Panc1 (cell line): ENCODE results near the gene EPB41L4B. TPM values are rescaled to one million over a fixed set of nuclear protein-coding genes. Genes with fewer than 3 reads are reported as not detected.

Source experiments
- ATAC-seq: fragments of 200-7000 bp; cut with Tn5 transposase; 2 replicates; pipeline ENCODE4 v1.9.1; 2020; ENCODE audit warnings: mild to moderate bottlenecking, moderate library complexity
- BruUV-seq: library from RNA; stranded (reverse); fragments of 400-500 nt; replicated peaks from 2 replicates; lab custom pipeline; 2021; lab: Mats Ljungman, UMichigan
- CTCF ChIA-PET: fragments of 300-600 bp; sonication (Branson Sonifier 250); formaldehyde crosslinking; loops from one replicate; lab custom pipeline; 2022; ENCODE audit warnings: antibody characterized with exemption; lab: Charles Lee
- POLR2A ChIA-PET: fragments of 300-600 bp; sonication (Branson Sonifier 250); formaldehyde crosslinking; loops from one replicate; lab custom pipeline; 2022; ENCODE audit warnings: antibody characterized with exemption; lab: Charles Lee
- DNase-seq: peaks from one replicate; pipeline ENCODE4 v3.0.0-alpha.2; 2010; ENCODE audit warnings: low read depth, low spot score
- H3K27ac ChIP-seq: 2 replicates; pipeline ENCODE4 v1.5.1; 2011; ENCODE audit warnings: mild to moderate bottlenecking, low read length, inconsistent platforms
- H3K27me3 ChIP-seq: fragments of 200-500 bp; sonication (Bioruptor generic); 2 replicates; pipeline ENCODE4 v1.6.0; 2014; ENCODE audit warnings: low read length, inconsistent platforms; ENCODE audit not compliant: control insufficient read depth, insufficient read depth
- H3K36me3 ChIP-seq: fragments of 200-500 bp; sonication (Bioruptor generic); 2 replicates; pipeline ENCODE4 v1.5.1; 2014; ENCODE audit warnings: inconsistent platforms, mild to moderate bottlenecking, low read length, moderate library complexity; ENCODE audit not compliant: control insufficient read depth, insufficient read depth
- H3K4me1 ChIP-seq: 2 replicates; pipeline ENCODE4 v1.5.1; 2011; ENCODE audit warnings: inconsistent platforms, mild to moderate bottlenecking, low read length, moderate library complexity; ENCODE audit not compliant: control insufficient read depth, insufficient read depth
- H3K4me3 ChIP-seq, 2 experiments: 2 replicates each; pipeline ENCODE4 v1.5.1; 2011 to 2012; ENCODE audit warnings: low read depth in 2 of 2, low read length in 2 of 2, mild to moderate bottlenecking in 2 of 2, inconsistent platforms in 1 of 2, moderate library complexity in 1 of 2
- H3K9me3 ChIP-seq: fragments of 200-500 bp; sonication (Bioruptor generic); 2 replicates; pipeline ENCODE4 v1.5.1; 2014; ENCODE audit warnings: low read depth, mild to moderate bottlenecking, inconsistent platforms, low read length, moderate library complexity; ENCODE audit not compliant: control insufficient read depth, insufficient read depth
- CTCF ChIP-seq: fragments of 450-650 bp; IDR thresholded peaks from 2 replicates; pipeline ENCODE4 v1.5.1; 2017; ENCODE audit warnings: mild to moderate bottlenecking
- POLR2AphosphoS5 ChIP-seq: IDR thresholded peaks from 2 replicates; pipeline ENCODE4 v1.6.1; 2012; ENCODE audit warnings: mild to moderate bottlenecking, low read depth, low read length, moderate library complexity
- REST ChIP-seq, 2 experiments: IDR thresholded peaks; 2 replicates each; pipeline ENCODE4 v1.6.1; 2011 to 2012; ENCODE audit warnings: low read depth in 2 of 2, control low read depth in 1 of 2, low read length in 1 of 2, mild to moderate bottlenecking in 1 of 2, moderate library complexity in 1 of 2; ENCODE audit not compliant: insufficient read depth in 1 of 2
- SIN3A ChIP-seq: IDR thresholded peaks from 2 replicates; pipeline ENCODE4 v1.6.1; 2012; ENCODE audit warnings: low read depth, mild to moderate bottlenecking, low read length, moderate library complexity, borderline replicate concordance; ENCODE audit not compliant: insufficient read depth
- TCF7L2 ChIP-seq: IDR thresholded peaks from 2 replicates; pipeline ENCODE4 v1.6.1; 2011; ENCODE audit warnings: mild to moderate bottlenecking, low read depth, low read length, inconsistent platforms
- in situ Hi-C: cut with HindIII; loops from 2 replicates; pipeline ENCODE4 v1.10.0; 2016; ENCODE audit warnings: low sequenced_read_pairs, low pct_unique_long_range_greater_than_20kb
- intact Hi-C: fragments of 100-400 bp; cut with micrococcal nuclease; formaldehyde crosslinking; loops from one replicate; pipeline ENCODE4 v1.10.0; 2022; ENCODE audit not compliant: unreplicated experiment
- total RNA-seq: library from RNA; stranded (reverse); gene quantifications from one replicate; pipeline ENCODE4 v1.2.1, GENCODE V29; 2021; ENCODE audit not compliant: unreplicated experiment

Gene EPB41L4B
- total RNA-seq, 1 experiment from 2014 or later, result 27.8 TPM

GRCh38 chr9:109182940-109183798 lies 137.7 kb downstream of the EPB41L4B start:
- in situ Hi-C loops, result no loop called here
- peak; percentile 93 for ATAC-seq
- intact Hi-C loops, result loop anchor here (10.0 kb wide), 1 partner anchor 222 kb away; no protein-coding TSS in a partner anchor

GRCh38 chr9:109182550-109182939 lies 138.3 kb downstream of the EPB41L4B start:
- Histone ChIP-seq H3K27ac (no peak overlapping the region), H3K4me3 (no peak overlapping the region), H3K9me3 (no peaks in the 10 kb centered on the region), H3K36me3 (no peaks in the 10 kb centered on the region), H3K27me3 (no peaks in the 10 kb centered on the region), H3K4me1 (no peaks in the 10 kb centered on the region)
- BruUV-seq, result no TSS peak
- CTCF ChIA-PET, result interaction anchor here (0.6 to 0.7 kb wide), 3 partner anchors 11 to 146 kb away, joined by 3 to 15 read pairs (median 4); no protein-coding TSS in a partner anchor
- in situ Hi-C loops (no loop called here), intact Hi-C loops (loop anchor here (10.0 kb wide), 1 partner anchor 222 kb away; no protein-coding TSS in a partner anchor)
- DNase-seq, result no peak
- POLR2A ChIA-PET, result no interaction called here
- ATAC-seq, result no peak
- no peak for TF ChIP-seq POLR2AphosphoS5
- no peak for TF ChIP-seq CTCF
- no peak for TF ChIP-seq REST (IDR thresholded peaks at IDR 0.05; ENCODE audit: insufficient read depth in 1 of 2, low read depth in 2 of 2, low read length in 1 of 2)
- TF ChIP-seq TCF7L2, result no peak
- no peak for TF ChIP-seq SIN3A

More at GRCh38 chr9:109182940-109183798, 137.7 kb downstream of the EPB41L4B start:
- H3K27me3 ChIP-seq, result no peaks in the 10 kb centered on the region
- DNase-seq, result no peak
- ChIA-PET POLR2A (interaction anchor here (0.5 to 0.6 kb wide), 2 partner anchors 70 to 981 kb away, joined by 3 to 4 read pairs; no protein-coding TSS in a partner anchor), CTCF (interaction anchor here (0.6 to 0.7 kb wide), 4 partner anchors 10 to 145 kb away, joined by 3 to 15 read pairs (median 4); no protein-coding TSS in a partner anchor)
- no TSS peak for BruUV-seq
- H3K9me3 ChIP-seq, result no peaks in the 10 kb centered on the region
- H3K27ac ChIP-seq, result no peak overlapping the region
- no peaks in the 10 kb centered on the region for H3K36me3 ChIP-seq
- no peak overlapping the region for H3K4me3 ChIP-seq
- TF ChIP-seq SIN3A, result no peak
- no peak for TF ChIP-seq POLR2AphosphoS5
- TF ChIP-seq TCF7L2, result no peak
- TF ChIP-seq CTCF, result peak; percentile 76
- no peaks in the 10 kb centered on the region for H3K4me1 ChIP-seq
